ENCODE results near the gene AZGP1.
"Not testable (repeated sequence)": the region's sequence is repeated elsewhere in the genome, so short reads cannot be mapped to it uniquely, and the experiment has no call there.

The AZGP1 gene

DNA sequence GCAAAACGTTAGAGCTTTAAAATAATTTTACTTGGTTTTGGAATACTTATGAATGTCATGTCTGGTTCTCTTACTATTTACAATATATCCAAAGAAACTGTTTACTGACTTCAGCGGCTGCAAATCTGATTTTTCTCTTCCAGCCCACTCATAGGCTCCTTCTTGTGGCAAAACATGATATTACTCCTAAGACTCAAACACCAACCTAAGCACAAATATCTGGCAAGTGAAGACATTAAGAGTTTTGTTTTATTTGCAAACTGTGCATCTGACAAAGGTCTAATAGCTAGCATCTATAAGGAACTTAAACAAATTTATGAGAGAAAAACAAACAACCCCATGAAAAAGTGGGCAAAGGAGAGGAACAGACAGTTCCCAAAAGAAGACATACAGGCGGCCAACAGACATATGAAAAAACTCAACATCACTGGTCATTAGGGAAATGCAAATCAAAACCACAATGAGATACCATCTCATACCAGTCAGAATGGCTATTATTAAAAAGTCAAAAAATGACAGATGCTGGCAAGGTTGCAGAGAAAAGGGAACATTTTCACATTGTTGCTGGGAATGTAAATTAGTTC, 26.1 kb downstream of the AZGP1 start:
- FAIRE-seq: no peak
- no peak for TF ChIP-seq PAX5 (IDR thresholded peaks at IDR 0.05; ENCODE audit: insufficient read depth, low read length, severe bottlenecking)
- no peak for TF ChIP-seq POU2F2 (IDR thresholded peaks at IDR 0.05; ENCODE audit: low read depth, low read length)
- TF ChIP-seq TAF1 (IDR thresholded peaks at IDR 0.05; ENCODE audit: low read depth, low read length): no peak
- no peak for TF ChIP-seq POLR2A (IDR thresholded peaks at IDR 0.05; ENCODE audit: low read depth, low read length)
- TF ChIP-seq SPI1 (IDR thresholded peaks at IDR 0.05; ENCODE audit: low read depth, low read length): no peak
- no peak for DNase-seq (ENCODE audit: insufficient read length, low spot score)

DNA sequence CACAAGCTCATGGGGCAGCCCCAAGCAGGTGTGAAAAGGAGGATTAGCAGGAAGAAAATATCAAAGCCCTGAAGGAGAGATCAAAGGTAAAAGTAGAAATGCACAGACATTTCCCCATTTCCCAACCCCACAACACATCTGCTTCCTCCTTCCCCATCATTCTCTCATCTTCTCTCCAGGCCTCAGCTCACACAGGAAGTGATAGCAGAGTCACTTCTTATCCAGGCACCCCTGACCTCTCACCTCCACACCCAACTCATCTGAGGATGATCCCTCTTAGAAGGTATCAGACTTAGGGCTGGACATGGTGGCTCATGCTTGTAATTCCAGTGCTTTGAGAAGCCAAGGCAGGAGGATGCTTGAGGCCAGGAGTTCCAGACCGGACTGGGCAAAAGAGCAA, 28.2 kb downstream of the AZGP1 start:
- TF ChIP-seq POLR2AphosphoS5 (IDR thresholded peaks at IDR 0.05; ENCODE audit: low read depth, low read length) (no peak), POLR2A (IDR thresholded peaks at IDR 0.05; ENCODE audit: low read depth, low read length) (no peak), POU2F2 (IDR thresholded peaks at IDR 0.05; ENCODE audit: low read depth, low read length) (no peak), SPI1 (IDR thresholded peaks at IDR 0.05; ENCODE audit: low read depth, low read length) (no peak), PAX5 (IDR thresholded peaks at IDR 0.05; ENCODE audit: insufficient read depth, low read length, severe bottlenecking) (no peak), TAF1 (IDR thresholded peaks at IDR 0.05; ENCODE audit: low read depth, low read length) (no peak)
- no peak for FAIRE-seq
- no peak for DNase-seq (ENCODE audit: insufficient read length, low spot score)

DNA sequence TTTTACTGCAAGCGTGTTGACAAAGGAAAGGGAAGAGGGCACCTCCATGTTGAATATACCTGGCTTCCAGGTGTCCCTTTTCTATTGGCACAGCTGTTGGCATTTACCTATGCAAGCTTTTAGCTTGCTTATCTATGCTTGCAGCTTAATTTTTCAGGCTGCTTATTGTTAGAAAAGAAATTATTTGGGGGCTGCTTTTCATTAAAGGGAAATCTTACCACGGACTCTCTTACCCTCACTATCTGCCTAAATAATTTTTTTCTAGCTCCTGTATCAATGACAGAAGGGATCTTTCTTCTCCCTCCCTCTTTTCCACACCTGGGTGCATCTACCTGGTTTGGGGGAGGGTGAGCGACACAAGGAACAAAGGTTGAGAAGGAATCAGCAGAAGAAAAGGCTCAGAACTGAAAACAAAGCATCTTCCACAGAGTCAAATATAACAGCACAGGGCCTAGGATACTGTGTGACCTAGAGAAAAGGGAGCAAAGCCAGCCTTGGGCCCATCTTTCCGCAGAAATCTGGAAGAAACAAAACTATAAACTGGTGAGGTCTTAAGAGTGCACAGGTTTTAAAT, 31.2 kb downstream of the AZGP1 start:
- no peak for FAIRE-seq
- DNase-seq (ENCODE audit: insufficient read length, low spot score): no peak
- TF ChIP-seq POLR2A (IDR thresholded peaks at IDR 0.05; ENCODE audit: low read depth, low read length) (no peak), POU2F2 (IDR thresholded peaks at IDR 0.05; ENCODE audit: low read depth, low read length) (no peak), PAX5 (IDR thresholded peaks at IDR 0.05; ENCODE audit: insufficient read depth, low read length, severe bottlenecking) (no peak), POLR2AphosphoS5 (IDR thresholded peaks at IDR 0.05; ENCODE audit: low read depth, low read length) (no peak), TAF1 (IDR thresholded peaks at IDR 0.05; ENCODE audit: low read depth, low read length) (no peak), SPI1 (IDR thresholded peaks at IDR 0.05; ENCODE audit: low read depth, low read length) (no peak)

DNA sequence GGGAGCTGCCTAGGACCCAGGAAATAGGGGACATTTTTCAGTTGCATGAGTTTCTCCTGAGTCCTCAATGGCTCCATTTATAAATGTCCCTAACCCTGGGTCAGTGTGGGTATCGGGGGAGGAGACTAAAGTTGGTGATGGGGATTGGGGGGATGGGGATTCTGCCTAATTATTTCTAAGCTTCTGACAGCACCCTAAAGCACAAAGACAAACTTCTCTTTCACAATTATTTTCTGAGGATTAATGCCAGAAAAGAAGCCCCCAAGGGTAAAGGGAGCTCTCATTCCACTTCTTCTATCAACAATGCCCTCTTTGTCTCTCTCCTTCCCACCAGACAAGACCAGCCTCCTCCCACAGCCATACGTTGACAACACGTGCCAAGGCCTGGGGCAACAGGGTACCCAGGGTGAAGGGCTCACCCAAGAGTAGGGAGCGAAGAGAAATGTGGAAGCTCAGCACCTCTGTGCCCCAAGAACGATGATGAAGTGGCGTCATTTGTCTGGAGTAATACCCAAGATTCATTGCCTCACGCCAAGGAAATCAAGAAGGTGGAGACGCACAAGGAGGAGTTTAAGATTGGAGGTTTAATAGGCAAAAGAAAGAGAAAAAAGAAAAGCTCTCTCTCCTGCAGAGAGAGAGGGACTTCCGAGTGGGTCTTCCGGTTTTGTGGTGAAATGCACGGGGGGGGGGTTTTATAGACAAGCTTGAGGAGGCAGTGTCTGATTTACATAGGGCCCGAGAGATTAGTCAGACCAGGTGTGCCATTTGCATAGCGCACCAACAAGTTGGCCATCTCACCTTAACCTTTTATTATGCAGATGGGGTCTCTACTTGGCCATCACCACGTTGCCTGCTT, 32.0 kb downstream of the AZGP1 start:
- DNase-seq (ENCODE audit: insufficient read length, low spot score): no peak

DNA sequence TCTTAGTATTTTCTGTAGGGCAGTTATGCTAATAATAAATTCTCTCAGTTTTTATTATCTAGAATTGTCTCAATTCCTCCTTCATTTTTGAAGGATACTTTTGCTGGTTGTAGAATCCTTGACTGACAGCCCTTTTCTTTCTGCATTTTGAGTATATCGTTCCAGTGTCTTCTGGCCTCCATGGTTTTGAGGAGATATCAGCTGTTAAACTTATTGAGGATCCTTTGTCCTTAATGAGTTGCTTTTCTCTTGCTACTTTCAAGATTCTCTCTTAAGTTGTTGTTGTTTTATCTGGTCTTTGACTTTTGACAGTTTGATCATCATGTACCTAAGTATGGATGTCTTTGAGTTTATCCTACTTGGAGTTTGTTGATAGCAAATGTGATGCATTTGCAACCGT, 37.5 kb downstream of the AZGP1 start:
- no peak for FAIRE-seq
- DNase-seq (ENCODE audit: insufficient read length, low spot score): no peak
- TF ChIP-seq POLR2A (IDR thresholded peaks at IDR 0.05; ENCODE audit: low read depth, low read length): no peak
- TF ChIP-seq SPI1 (IDR thresholded peaks at IDR 0.05; ENCODE audit: low read depth, low read length): no peak
- TF ChIP-seq PAX5 (IDR thresholded peaks at IDR 0.05; ENCODE audit: insufficient read depth, low read length, severe bottlenecking): no peak
- no peak for TF ChIP-seq POLR2AphosphoS5 (IDR thresholded peaks at IDR 0.05; ENCODE audit: low read depth, low read length)
- TF ChIP-seq TAF1 (IDR thresholded peaks at IDR 0.05; ENCODE audit: low read depth, low read length): no peak
- no peak for TF ChIP-seq POU2F2 (IDR thresholded peaks at IDR 0.05; ENCODE audit: low read depth, low read length)

More for the DNA sequence above, 32.0 kb downstream of the AZGP1 start:
- FAIRE-seq: no peak
- TF ChIP-seq TAF1 (IDR thresholded peaks at IDR 0.05; ENCODE audit: low read depth, low read length) (no peak), POU2F2 (IDR thresholded peaks at IDR 0.05; ENCODE audit: low read depth, low read length) (no peak), PAX5 (IDR thresholded peaks at IDR 0.05; ENCODE audit: insufficient read depth, low read length, severe bottlenecking) (no peak), POLR2AphosphoS5 (IDR thresholded peaks at IDR 0.05; ENCODE audit: low read depth, low read length) (no peak), POLR2A (IDR thresholded peaks at IDR 0.05; ENCODE audit: low read depth, low read length) (no peak), SPI1 (IDR thresholded peaks at IDR 0.05; ENCODE audit: low read depth, low read length) (no peak)

DNA sequence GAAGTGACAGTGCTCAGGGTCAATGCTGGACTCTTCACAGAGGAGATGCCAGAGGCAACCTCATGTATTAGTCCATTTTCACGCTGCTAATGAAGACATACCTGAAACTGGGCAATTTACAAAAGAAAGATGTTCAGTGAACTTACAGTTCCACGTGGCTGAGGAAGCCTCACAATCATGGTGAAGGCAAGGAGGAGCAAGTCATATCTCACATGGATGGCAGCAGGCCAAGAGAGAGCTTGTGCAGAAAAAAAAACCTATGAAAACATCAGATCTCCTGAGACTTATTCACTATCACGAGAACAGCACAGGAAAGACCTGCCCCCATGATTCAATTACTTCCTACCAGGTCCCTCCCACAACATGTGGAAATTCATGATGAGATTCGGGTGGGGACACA, 40.8 kb downstream of the AZGP1 start:
- not testable (repeated sequence) for FAIRE-seq

DNA sequence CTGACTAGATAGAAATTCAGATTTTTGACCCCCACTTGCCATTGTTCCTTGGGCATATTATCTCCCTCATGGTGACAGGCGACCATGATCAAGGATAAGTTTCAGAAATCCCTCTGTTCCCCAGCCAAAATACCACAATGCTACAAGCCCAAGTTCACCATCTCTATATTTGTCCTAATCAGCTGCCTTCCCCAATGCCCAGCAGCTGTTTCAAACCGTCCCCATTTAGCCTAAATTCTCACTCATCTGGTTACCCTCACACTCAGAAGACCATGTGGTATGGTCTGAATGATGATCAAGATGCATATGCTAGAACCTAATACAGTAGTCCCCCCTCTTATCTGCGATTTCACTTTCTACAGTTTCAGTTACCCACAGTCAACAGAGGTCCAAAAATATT, 45.5 kb downstream of the AZGP1 start:
- no peak for TF ChIP-seq POLR2AphosphoS5 (IDR thresholded peaks at IDR 0.05; ENCODE audit: low read depth, low read length)
- no peak for TF ChIP-seq POLR2A (IDR thresholded peaks at IDR 0.05; ENCODE audit: low read depth, low read length)
- no peak for TF ChIP-seq POU2F2 (IDR thresholded peaks at IDR 0.05; ENCODE audit: low read depth, low read length)
- TF ChIP-seq SPI1 (IDR thresholded peaks at IDR 0.05; ENCODE audit: low read depth, low read length): no peak
- TF ChIP-seq TAF1 (IDR thresholded peaks at IDR 0.05; ENCODE audit: low read depth, low read length): no peak
- TF ChIP-seq PAX5 (IDR thresholded peaks at IDR 0.05; ENCODE audit: insufficient read depth, low read length, severe bottlenecking): no peak
- no peak for DNase-seq (ENCODE audit: insufficient read length, low spot score)
- FAIRE-seq: no peak

More for the DNA sequence above, 40.8 kb downstream of the AZGP1 start:
- DNase-seq (ENCODE audit: insufficient read length, low spot score): not testable (repeated sequence)

DNA sequence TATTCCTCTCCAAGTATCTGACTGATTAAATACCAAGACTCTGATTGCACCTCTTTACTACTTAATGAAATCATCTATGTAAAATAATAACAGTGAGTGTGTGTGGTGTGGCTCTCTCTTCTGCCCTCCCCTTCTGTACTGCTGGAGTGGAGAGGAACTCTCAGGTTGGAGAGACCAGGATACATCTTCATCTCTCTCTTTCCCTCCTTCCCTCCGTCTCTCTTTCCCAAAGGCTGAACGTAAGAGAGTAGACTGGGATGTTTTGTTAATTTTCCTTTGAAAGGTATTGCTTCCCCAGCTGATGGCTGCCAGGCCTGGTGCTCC, 46.1 kb downstream of the AZGP1 start:
- DNase-seq (ENCODE audit: insufficient read length, low spot score) (no peak), FAIRE-seq (no peak)
- TF ChIP-seq PAX5 (IDR thresholded peaks at IDR 0.05; ENCODE audit: insufficient read depth, low read length, severe bottlenecking): no peak
- TF ChIP-seq TAF1 (IDR thresholded peaks at IDR 0.05; ENCODE audit: low read depth, low read length): no peak
- TF ChIP-seq POLR2AphosphoS5 (IDR thresholded peaks at IDR 0.05; ENCODE audit: low read depth, low read length): no peak
- TF ChIP-seq POU2F2 (IDR thresholded peaks at IDR 0.05; ENCODE audit: low read depth, low read length): no peak
- no peak for TF ChIP-seq SPI1 (IDR thresholded peaks at IDR 0.05; ENCODE audit: low read depth, low read length)
- TF ChIP-seq POLR2A (IDR thresholded peaks at IDR 0.05; ENCODE audit: low read depth, low read length): no peak

DNA sequence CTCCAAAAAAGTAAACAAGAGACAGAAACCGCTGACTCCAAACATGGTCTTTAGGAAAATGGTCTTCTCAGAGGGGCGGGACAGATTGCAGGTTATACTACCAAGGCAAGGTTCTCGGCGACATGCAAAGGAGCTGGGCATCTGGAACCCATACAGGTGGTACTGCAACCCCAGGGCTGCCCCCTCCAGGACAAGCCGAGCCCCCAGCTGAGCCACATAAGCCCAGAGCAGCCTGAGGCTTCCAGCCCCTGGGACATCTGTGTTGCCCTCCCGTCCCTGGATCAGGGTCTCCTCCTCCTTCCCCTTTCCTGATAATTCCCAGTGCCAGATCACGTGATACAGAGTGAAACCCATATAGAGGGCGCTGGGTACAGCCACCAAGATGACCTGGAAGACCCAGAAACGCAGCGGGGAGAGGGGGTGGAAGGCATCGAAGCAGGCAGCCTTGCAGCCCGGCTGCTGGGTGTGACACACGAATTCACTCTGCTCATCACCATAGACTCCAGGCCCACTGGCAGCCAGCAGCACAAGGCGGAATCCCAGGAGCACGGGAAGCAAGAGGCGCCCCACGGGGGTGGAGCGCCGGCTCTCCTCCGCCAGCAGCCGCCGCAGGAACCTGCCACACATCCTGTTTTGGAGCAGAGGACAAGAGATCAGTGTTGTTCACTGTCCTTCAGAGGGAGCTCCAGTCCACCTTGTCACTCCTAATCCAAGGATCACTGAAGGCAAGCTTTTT, 46.7 kb downstream of the AZGP1 start, which contains the start of gene GJC3:
Gene GJC3 (minus strand): TSS at position 627 of the 736 bp plus-strand sequence. CDS start 0 bp downstream, at position 627.
- TF ChIP-seq POLR2AphosphoS5 (IDR thresholded peaks at IDR 0.05; ENCODE audit: low read depth, low read length) (no peak), POLR2A (IDR thresholded peaks at IDR 0.05; ENCODE audit: low read depth, low read length) (no peak), TAF1 (IDR thresholded peaks at IDR 0.05; ENCODE audit: low read depth, low read length) (no peak), POU2F2 (IDR thresholded peaks at IDR 0.05; ENCODE audit: low read depth, low read length) (no peak), PAX5 (IDR thresholded peaks at IDR 0.05; ENCODE audit: insufficient read depth, low read length, severe bottlenecking) (no peak), SPI1 (IDR thresholded peaks at IDR 0.05; ENCODE audit: low read depth, low read length) (no peak)
- peak; percentile 21 for DNase-seq (ENCODE audit: insufficient read length, low spot score)
- no peak for FAIRE-seq

Data from GM12891 (cell line).